GM12801 (cell line): Measurements from ENCODE around the gene SEZ6L.

Source experiments
- TF ChIP-seq, protein P1 (sequence below): IDR thresholded peaks from one replicate; pipeline ENCODE4 v1.5.1; 2011; ENCODE audit warnings: control low read depth; ENCODE audit not compliant: insufficient read length; ENCODE audit errors: extremely low read depth

SEZ6L gene

GRCh38 chr22:26314171-26314570, 144.9 kb downstream of the SEZ6L start:
- TF ChIP-seq, protein P1, sequence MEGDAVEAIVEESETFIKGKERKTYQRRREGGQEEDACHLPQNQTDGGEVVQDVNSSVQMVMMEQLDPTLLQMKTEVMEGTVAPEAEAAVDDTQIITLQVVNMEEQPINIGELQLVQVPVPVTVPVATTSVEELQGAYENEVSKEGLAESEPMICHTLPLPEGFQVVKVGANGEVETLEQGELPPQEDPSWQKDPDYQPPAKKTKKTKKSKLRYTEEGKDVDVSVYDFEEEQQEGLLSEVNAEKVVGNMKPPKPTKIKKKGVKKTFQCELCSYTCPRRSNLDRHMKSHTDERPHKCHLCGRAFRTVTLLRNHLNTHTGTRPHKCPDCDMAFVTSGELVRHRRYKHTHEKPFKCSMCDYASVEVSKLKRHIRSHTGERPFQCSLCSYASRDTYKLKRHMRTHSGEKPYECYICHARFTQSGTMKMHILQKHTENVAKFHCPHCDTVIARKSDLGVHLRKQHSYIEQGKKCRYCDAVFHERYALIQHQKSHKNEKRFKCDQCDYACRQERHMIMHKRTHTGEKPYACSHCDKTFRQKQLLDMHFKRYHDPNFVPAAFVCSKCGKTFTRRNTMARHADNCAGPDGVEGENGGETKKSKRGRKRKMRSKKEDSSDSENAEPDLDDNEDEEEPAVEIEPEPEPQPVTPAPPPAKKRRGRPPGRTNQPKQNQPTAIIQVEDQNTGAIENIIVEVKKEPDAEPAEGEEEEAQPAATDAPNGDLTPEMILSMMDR: no peak

DNA sequence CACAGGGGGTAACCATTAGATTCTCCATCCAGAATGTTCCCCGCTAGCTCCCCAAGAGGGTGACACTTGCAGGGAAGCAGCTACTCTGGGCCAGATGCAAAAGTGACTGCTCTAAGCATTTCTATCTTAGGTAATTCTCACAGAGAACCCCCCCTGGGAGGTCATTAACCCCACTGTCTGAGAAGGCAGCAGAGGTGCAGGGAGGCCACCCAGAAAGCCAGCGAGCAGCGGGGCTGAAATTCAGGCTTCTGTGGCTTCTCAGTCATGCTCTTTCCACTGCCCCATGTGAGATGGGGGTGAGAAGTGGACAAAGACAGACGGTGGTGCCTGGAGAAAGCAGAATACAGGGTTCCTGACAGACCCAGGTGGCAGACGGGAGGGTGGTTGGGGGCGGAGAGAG, 145.4 kb downstream of the SEZ6L start:
- TF ChIP-seq, protein P1: no peak

- TF ChIP-seq, protein P1: no peak
These were observed 147.5 kb downstream of the SEZ6L start for GRCh38 chr22:26316732-26317285.

DNA sequence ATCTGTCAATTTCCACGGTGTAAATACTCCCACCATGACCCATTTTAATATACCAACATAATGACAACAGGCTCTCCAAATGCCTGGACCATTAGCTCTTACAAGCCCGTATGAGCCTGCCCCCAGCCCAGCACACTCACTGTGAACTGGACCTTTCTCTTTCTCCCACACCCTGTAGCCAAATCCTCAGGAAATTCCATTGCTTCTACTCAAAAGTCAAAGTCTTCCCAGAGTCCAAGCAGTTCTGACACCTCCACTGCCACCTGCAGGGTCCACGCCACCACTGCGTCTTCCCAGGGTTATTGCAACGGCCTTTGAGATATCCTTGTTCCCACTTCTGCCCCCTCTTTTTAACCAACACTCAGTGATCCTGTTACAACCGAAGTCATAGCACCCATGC, 149.7 kb downstream of the SEZ6L start:
- TF ChIP-seq, protein P1: no peak

DNA sequence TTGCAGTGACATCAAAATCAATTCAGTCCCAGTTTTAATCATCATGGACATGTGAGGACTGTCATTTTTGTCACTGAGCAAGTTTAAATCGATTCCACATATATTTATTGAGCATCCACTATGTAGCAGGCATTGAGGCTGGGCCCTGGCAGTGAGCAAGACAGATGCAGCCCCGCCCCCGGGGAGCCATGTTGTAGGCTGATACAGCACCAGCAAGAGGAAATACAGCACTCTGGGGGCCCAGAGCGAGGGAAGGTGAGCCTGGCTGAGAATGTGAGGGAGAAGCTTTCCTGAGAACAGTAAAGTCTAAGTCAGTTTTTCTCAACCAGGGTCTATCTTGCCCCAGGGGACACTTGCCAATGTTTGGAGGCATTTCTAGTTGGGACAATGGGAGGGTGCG, 151.2 kb downstream of the SEZ6L start:
- TF ChIP-seq, protein P1: no peak

- TF ChIP-seq, protein P1: no peak
These were observed 152.2 kb downstream of the SEZ6L start for GRCh38 chr22:26321469-26321913.

DNA sequence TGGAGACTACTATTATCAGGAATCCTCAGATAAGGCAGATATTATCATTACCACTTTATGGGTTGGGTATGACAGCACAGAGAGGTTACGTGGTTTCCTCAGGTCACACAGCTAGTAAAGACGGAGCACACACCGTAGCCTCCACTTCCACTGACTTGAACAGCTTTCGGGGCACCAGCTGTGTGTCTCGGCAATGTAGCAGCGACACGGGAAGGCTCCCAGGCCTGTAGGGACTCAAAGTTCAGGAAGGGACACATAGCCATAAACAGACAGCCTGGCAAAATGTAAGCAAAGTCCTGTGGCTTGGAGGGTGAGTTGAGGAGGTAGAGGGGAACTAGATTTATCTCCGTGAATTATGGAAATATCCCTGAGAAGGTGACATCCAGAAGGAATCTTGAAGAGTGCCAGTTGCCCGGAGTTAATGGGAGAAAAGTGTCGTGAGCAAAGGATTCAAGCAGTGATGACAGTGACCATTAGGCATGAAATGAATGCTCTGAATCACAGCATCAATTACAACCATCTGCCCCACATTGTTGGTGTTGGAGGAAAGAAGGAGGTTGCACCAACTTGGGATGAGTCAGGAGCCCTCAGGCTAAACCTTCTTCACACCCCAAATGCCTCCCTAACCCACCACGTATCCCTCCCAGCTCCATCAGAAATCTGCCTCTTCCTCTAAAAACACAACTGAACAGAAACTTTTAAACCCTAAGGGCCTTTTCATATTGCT, 153.1 kb downstream of the SEZ6L start:
- TF ChIP-seq, protein P1: no peak
